CD1c-positive myeloid dendritic cell (primary cell): ENCODE measurements around the gene SGCD.

ENCODE experiments used
- DNase-seq: peaks from one replicate; pipeline ENCODE4 v3.0.0-alpha.2; 2016; ENCODE audit errors: extremely low spot score

Gene SGCD

DNA sequence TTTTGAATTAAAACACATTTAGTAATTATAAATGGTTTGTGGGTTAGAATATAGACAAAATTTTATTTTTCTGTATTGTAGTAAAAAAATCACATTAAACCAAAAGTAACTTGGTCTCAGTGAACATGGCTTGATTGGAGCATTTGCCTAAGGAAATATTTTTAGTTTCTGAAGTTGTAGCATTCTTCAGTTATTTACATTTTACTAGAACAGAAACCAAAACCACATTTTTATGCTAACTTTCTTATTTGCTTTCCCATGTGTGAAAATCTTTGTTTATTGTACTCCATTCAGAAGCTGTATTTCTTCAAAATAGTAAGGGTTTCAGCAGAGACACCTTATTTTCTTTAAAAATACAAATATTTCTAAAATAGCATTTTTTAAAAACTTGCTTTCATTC, 129.9 kb downstream of the SGCD start:
- DNase-seq, result no peak

DNA sequence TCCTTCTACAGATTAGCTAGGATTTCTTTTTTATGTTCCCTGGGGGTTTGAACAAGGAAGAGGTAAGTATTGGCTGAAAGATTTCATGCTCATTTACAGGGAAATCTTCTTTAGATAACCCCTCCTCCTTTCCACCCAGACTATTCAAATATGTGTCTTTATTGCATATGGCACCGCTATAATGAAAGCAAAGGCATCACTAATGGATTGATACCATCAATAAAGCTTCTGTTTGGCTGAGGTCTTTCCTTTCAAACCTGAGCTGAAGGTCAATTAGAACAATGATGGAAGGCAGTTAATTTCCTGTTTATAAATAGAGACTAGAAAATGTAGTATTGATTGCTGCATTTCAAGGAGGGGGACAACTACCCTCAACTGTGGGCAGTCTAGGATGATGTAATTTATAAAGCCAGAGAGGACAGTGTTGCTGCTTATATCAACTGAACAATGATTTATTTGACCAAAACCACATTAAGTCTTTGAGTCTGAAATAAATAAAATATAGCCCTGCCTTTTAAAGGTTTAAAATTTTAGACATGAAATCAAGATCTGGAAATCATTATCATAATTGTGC, 132.9 kb downstream of the SGCD start:
- no peak for DNase-seq

DNA sequence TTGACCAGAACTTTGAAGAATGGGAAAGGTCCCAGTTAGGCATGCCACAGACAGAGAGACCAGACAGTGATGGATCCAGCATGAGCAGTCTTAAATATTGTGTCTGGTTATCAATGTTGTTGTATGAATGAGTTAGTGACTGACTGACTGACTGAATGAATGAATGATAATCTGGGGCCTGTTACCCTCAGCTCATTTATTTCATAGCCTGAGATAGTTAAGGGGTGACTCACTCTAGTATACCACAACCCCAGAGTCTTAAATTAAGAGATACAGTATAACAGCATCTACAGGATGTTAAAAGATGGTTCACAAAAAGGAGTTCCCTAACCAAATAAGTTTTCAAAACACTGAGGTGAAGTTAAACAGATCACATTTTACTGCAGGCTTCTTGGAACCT, 133.5 kb downstream of the SGCD start:
- DNase-seq, result no peak

DNA sequence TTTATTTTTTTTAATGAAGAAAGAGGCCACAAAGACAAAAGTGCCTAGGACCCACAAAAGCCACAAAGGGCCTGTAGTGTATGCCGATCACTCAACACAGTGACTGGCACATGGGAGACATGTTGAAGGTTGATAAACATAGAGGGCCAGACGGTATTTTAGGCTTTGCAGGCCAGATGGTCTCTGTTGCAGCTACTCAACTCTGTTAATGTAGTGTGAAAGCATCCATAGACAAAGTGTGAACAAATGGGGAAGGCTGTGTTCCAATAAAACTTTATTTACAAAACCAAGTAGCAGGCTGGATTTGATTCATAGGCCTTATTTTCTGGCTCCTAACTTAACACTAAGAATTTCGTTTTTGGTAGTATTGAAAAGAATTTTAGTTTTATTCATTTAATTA, 139.9 kb downstream of the SGCD start:
- no peak for DNase-seq

DNA sequence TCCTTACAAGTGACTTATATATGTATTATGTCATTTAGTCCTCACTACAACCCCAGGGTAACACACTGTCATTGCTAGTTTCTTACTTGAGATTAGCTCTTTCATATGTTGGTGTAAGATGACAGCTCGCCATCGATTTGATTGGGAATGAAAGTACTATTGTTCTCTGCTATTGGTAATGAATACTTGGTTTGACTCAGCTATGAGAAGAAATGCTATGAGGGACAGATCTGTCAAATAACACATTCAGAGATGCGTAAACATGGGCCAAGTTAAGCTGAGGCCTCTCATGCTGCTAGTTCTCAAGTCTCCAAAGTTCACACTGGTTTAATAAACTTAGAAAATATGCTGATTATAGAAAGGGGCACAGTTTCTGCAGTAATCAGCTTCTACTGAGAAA, 142.7 kb downstream of the SGCD start:
- no peak for DNase-seq

DNA sequence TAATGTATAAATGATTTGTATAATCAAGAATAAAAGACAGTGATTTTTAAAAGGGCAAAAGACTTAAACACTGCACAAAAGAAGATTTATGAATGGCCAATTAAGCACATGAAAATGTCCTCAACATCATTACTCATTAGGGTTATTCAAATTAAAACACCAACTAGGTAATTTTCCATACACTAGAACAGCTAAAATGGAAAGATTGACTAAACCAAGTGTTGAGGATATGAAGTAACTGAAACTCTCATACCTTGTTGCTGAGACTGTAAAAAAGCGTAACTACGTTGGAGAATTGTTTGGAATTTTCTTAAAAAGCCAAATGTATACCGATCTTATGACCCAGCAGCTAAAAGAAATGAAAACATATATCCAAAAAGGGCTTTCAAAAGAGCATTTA, 144.9 kb downstream of the SGCD start:
- no peak for DNase-seq

DNA sequence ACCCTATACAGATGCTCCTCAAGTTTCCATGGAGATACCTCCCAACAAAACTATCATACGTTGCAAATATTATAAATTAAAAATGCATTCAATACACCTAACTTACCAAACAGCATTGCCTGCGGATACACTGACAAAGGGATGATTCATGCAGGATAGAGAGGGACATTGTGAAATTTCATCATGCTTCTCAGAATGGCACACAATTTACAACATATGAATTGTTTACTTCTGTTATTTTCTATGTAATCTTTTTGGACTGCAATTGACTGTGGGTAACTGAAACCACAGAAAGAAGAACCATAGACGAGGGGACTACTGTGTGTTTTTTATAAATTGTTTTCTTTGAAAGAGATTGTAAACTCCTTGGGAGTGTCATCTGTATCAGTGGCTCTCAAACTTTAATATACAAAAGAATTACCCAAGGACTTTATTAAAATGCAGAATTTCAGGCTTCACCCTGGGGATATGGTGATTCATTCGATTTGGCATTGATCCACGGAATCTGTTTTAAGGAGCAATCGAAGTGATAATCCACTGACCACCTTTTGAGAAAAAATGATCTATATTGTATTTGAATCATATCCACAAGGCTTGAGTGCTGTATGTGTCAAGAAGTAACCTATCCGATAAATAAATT, 146.4 kb downstream of the SGCD start:
- DNase-seq, result no peak

DNA sequence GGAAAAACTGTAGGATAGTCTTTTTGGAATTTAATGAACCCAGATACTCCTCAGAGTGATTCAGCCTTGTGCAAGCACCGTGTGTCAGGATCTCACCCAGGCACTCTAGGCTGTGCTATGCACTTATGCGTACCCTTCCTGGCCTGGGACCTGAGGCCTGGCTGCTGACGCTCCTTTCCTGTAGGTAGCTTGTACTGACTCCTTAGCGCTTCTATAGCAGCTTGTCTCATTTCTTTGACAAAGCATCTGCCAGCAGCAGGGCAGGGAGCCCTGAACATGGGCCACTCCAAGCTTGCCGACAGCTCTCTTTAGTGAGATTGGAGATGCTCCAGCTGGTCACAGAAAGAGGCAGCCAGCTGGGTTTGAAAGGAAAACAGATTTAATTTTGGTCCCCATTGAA, 147.3 kb downstream of the SGCD start:
- DNase-seq, result no peak

DNA sequence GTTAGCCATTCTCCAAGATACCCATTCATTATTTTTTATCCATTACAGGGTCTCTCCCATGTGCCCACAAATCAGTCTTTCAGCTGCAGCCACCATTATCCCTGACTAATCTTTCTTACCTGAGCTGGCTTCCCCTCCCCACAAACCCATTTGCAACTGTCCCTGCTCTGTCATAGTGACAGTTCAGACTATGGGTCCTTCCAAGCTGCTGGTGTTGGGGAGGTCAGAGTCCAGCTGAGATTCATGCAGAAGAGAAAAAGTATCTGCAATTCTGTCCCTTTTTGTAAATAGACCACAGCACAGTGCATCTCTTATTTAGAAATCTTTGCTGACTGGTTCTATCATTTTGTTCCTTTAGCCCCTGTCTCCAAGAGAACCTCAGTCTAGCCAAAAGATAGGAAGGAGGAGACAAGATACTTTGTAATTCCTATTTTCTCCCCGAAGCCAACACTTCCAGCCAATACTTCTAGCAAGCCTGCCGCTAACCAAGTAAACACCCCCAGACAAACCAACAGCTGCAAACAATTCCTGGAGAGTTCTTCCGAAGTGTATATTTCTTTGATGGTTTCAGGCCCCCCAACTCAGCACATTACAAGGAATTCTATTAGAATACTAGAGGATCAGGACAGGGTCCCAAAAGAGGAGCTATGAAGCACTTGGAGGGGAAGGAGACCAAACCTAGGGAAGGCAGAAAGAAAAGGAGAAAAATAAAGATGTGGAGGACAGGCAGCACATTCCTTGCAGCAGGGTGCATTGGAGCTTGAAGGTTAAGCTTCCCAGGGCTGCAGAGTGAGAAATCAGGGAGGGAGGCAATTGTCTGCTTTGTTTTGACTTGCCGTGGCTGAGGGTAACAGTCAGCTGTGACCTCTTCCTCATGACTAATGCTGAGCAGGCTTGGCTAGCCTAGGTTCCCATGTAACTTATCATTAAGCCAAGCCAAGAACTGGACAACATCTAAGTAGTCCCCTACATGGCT, 148.5 kb downstream of the SGCD start:
- DNase-seq, result no peak

DNA sequence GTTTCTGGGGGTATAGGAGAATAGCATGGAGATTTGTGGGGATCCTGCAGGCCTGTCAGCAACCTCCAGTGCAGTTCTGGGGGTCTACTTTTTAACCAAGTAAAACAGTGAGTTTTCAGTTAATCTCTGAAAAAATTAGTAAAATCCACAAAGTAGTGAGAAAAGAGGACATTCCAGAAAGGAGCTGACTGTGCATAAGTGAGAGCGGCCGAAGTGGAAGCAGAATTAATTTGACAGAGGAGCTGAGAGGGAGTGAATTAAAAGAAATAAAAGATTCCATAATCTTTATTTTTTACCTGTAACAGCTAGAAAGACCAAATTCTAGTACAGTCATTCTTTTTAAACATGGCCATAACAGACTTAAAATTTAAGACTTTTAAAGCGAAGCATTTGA, 149.2 kb downstream of the SGCD start:
- no peak for DNase-seq

DNA sequence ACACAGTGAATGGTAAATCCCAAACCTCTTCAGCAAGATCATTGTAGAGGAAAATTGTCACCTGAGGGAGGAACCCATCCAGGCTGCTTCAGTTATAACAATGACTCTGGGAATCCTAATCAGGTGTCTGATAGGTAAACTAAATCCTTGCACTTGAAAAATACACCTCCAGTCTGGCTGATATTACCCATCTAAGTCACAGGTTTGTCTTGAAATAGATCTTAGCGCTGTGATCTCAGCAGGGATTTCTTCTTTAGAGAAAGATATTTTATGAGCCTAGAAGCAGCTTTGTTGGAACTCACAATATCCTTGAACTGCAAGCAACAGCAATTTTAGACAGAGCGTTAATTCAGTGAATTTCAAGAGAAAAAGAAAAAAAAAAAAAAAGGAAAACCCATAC, 149.7 kb downstream of the SGCD start:
- DNase-seq, result no peak

DNA sequence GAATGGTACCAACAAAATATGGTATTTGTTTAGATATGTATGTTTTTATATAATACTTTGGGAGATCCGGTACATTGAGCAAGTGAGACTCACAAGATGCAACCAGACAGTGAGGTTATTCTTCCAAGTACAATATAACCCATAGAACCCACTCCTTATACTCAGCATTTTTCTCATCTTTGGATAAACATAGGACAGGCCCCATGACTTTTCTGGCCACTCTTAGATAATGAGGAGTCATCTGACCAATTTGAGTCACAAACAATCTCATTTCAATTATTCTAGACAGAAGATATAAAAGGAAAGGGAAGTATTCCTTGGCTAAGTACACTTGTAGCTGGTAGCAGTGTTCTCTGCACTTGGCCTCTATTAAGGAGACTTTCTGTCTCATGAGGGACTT, 150.2 kb downstream of the SGCD start:
- DNase-seq, result no peak

DNA sequence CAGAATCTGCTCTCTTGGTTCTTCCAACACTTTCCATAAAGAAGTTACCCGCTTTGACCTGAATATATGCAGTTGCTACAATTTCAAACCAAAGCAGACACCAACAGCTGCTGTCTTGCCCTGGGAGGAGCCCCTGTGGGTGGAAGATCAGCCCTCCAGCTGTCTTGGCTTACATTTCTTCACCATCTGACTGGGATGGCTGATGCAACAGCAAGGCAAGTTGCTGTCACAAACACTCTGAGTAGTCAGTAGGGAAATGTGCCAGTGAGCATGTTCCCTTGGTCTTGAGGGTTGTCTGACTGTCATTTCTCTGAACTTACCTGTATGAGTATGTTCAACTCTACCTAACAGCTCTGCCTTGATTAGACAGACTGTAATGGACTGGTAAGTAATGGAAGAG, 152.9 kb downstream of the SGCD start:
- no peak for DNase-seq

DNA sequence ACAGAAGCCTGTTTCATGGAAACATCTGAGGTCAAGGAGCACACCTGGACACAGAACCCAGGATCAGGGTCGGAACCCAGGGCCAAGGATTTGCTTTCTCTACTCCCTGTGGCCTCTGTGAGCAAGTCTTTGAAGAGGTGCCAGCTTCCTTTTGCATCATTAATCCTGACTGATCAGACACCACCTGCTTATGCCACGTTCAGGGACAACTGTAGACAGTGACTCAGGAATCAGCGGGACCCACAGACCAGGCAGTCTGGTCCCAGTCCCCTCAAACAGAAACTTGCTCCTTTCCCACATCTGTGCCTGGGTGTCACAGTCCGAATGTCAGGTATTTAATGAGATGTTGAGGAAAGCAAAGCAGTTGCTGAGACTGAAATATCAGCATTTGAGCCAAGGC, 154.8 kb downstream of the SGCD start:
- DNase-seq, result no peak

DNA sequence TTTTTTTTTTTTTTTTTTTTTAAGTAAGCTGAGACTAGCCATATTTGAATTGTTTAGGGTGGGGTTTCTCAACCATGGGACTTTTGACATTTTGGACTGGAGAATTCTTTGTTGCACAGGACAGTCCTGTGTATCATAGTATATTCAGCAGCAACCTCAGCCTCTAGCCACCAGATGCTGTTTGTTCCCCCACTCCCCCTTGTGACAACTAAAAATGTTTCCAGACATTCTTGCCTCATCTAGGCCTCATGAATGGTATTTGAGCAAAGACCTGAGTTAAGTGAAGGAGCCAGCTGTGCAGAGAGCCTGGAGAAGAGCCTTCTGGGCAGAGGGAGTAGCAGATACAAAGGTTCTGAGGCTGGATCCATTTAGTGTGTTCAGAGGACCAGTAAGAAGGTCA, 155.9 kb downstream of the SGCD start:
- DNase-seq, result no peak

DNA sequence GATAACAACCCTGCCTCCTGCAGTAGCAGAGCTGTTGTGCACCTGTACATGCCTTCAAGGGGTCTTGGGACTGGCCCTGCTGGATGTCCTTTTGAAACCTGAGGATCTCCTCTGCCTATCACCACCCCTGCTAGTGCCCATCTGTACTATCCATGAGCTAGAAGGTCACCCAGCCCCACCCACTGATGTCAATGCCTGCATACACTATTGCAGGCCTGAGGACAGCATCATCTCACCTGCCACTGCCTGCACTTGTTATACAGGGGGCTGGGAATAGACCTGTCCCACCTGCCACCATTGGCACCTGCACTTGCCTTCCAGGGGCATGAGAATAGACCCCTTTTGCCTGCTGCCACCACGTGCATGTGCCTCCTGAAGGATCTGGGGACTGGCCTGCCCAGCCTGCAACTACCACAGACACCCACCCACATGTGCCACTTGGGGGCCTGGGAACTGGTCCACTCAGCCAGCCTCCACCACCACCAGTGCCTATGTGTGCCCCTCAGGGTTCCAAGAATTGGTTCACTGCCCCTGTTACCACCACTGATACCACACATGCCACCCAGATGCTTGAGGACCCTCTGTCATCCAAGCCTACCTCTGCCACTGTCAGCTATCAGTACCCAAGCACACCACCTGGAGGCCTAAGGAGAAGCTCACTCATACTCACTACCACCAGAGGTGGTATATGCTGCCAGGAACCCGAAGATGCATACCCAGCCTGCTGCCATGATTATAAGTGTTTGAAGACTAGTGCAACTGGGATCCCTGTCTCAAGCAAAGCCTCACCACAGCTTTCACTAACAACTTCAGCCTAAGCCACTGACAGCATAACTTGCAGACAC, 159.7 kb downstream of the SGCD start:
- no peak for DNase-seq

DNA sequence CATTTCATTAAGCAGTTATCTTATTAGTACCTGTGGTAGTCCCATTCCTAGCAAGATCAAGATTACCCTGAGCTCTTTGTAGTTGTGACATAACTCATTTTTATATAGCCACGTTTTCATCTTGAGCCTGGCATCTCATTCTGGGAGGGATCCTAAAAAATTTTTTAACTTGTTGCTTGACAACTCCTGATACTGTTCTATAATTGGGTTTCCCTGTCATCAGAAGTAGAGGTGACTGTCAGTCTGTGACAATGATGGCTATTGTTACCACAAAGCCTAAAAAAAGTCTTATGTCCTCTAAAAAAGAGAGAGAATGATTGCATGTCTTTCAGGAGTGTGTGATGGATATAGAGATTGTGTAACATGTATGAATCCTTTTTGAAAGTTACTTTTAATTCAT, 164.8 kb downstream of the SGCD start:
- DNase-seq, result no peak

DNA sequence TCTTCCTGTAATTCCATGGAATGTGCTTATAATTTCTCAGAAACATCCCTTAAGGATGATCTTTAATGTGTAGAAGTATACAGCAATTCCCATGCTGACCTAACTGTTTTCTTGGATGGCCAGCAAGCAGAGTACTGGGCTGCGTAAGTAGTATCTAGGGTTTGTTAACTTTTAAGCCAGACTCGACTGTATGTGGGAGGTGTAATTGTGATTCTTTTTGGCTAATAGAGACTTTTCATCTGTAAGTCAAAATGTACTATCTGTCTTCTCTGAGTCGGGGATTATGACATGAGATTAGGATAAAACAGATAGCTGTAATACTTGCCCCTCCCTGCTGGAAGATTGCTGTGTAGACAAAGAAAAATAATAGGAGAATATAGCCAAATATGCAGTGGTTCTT, 169.3 kb downstream of the SGCD start:
- no peak for DNase-seq

DNA sequence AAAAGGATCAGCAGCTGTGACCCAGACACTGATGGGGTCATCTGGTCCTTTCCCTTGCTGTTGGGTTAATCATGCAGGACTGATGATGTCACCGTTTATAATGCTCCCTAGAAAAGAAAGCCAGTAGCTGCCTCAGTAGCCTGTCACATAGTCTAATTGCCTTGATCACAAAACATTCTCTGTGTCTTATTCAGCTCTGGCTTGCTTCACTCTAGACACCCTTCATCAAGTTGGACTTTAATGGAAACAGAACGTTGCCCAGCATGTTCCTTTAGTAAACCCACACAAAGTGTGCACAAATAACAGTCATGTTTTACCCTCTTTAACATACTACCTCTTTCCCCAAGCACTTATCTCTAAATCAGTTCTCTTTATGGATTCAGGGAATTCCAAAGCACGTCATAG, 170.8 kb downstream of the SGCD start:
- no peak for DNase-seq

DNA sequence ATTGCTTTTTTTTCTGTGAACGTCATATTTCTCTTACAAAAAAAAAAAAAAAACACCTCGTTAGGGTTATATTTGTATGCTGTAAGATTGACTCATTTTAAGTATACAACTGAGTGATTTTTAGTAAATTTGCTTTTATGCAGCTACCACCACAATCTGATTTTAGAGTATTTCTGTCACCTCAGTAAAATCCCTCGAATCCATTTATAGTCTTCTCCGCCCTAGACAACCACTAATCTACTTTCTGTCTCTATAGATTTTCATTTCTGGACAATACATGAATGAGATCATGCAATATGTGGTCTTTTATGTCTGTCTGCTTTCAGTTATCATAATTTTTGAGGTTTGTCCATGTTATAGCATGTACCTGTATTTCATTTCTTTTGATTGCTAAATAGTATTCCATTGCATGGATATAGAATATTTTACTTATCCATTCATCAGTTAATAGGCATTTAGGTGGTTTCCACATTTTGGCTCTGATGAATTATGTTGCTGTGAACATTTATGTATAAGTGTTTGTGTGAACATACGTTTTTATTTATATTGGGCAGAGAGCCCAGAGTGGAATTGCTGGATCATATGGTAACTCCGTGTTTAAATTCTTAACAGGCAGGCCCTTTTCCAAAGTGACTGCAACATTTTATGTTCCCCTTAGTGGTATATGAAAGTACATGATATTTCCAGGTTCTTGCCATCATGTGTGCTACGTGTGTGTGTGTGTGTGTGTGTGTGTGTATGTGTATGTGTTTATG, 171.4 kb downstream of the SGCD start:
- DNase-seq, result no peak

DNA sequence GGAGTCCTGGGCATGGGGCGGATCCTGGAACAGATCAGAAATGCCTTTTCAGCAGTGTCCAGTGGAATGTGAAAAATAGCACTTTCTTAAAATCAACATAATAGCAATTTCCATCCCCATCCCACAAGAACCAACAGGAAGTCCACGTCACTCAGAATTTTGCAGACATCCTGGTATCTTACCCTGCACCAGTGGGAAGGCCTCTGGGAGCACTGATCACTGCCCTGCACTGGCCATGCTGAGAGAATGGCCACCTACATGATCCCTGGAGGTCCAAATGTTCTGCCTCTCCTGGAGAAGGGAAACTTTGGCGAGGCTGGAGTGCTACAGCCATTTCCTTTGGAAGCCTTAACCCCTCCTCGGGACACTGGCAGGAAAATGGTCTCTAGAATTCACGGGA, 173.8 kb downstream of the SGCD start:
- no peak for DNase-seq
